ENCODE results near the gene CCDC69. TPM values are rescaled to one million over a fixed set of nuclear protein-coding genes. Genes with fewer than 3 reads are reported as not detected.

Gene CCDC69
- total and polyA plus RNA-seq, 4 donors, result 15.4 to 73.6 (median 61.9) TPM

GRCh38 chr5:151252762-151253604, 29.1 kb upstream of the CCDC69 start, which contains the start of gene GM2A:
GM2A (plus strand) TSS chr5:151253185; CDS start chr5:151253217, 32 bp downstream.
- H3K4me1 ChIP-seq (ENCODE audit: control insufficient read depth in 5 of 5, insufficient read depth in 5 of 5, low read length in 5 of 5), result peaks cover 6 to 11% (median 7%) of the 10 kb centered on the region in 5 donors
- 0 to 2% methylated on average over 41 to 52 of the region's 52 CpGs for WGBS, 2 donors
- ATAC-seq (ENCODE audit: insufficient read depth, low FRiP score), result peak; percentile 93

GRCh38 chr5:151251621-151252020, 27.7 kb upstream of the CCDC69 start:
- TF ChIP-seq CTCF (IDR thresholded peaks at IDR 0.05; ENCODE audit: control extremely low read depth, extremely low read depth), result no peak
- no peak overlapping the region for H3K4me3 ChIP-seq
- no peak overlapping the region for H3K9ac ChIP-seq (ENCODE audit: insufficient read depth in 1 of 2, low read length in 2 of 2)
- no peaks in the 10 kb centered on the region for H3K36me3 ChIP-seq (ENCODE audit: control insufficient read depth in 4 of 4, insufficient read depth in 4 of 4, low read length in 4 of 4)
- WGBS, 2 donors, result 92 to 94% methylated on average over 4 of the region's 4 CpGs
- H3K27me3 ChIP-seq (ENCODE audit: control insufficient read depth in 3 of 3, insufficient read depth in 3 of 3, low read length in 2 of 3), result no peaks in the 10 kb centered on the region
- H3K9me3 ChIP-seq (ENCODE audit: control insufficient read depth in 4 of 4, insufficient read depth in 3 of 4, low read length in 3 of 4), result no peaks in the 10 kb centered on the region
- no peak overlapping the region for H3K27ac ChIP-seq (ENCODE audit: low read depth in 1 of 2, low read length in 1 of 2)
- DNase-seq, result no peak
- peaks cover 5 to 11% (median 7%) of the 10 kb centered on the region in 5 donors for H3K4me1 ChIP-seq (ENCODE audit: control insufficient read depth in 5 of 5, insufficient read depth in 5 of 5, low read length in 5 of 5)
- ATAC-seq (ENCODE audit: insufficient read depth, low FRiP score), result no peak

More at GRCh38 chr5:151252762-151253604, 29.1 kb upstream of the CCDC69 start, which contains the start of gene GM2A:
- DNase-seq, result peak; percentile 100
- no peak for TF ChIP-seq CTCF (IDR thresholded peaks at IDR 0.05; ENCODE audit: control extremely low read depth, extremely low read depth)
- Histone ChIP-seq H3K4me3 (peak within 1 kb of the TSS; percentile 76), H3K27ac (ENCODE audit: low read depth in 1 of 2, low read length in 1 of 2) (peak within 1 kb of the TSS; percentile 55 to 84), H3K27me3 (ENCODE audit: control insufficient read depth in 3 of 3, insufficient read depth in 3 of 3, low read length in 2 of 3) (no peaks in the 10 kb centered on the region), H3K9me3 (ENCODE audit: control insufficient read depth in 4 of 4, insufficient read depth in 3 of 4, low read length in 3 of 4) (no peaks in the 10 kb centered on the region), H3K9ac (ENCODE audit: insufficient read depth in 1 of 2, low read length in 2 of 2) (peak within 1 kb of the TSS; percentile 56 to 82), H3K36me3 (ENCODE audit: control insufficient read depth in 4 of 4, insufficient read depth in 4 of 4, low read length in 4 of 4) (no peaks in the 10 kb centered on the region)

- no peak for TF ChIP-seq CTCF (IDR thresholded peaks at IDR 0.05; ENCODE audit: control extremely low read depth, extremely low read depth)
- Histone ChIP-seq H3K4me3 (no peak overlapping the region), H3K9me3 (ENCODE audit: control insufficient read depth in 4 of 4, insufficient read depth in 3 of 4, low read length in 3 of 4) (no peaks in the 10 kb centered on the region), H3K27me3 (ENCODE audit: control insufficient read depth in 3 of 3, insufficient read depth in 3 of 3, low read length in 2 of 3) (no peaks in the 10 kb centered on the region), H3K4me1 (ENCODE audit: control insufficient read depth in 5 of 5, insufficient read depth in 5 of 5, low read length in 5 of 5) (peaks cover 5 to 11% (median 7%) of the 10 kb centered on the region in 5 donors), H3K36me3 (ENCODE audit: control insufficient read depth in 4 of 4, insufficient read depth in 4 of 4, low read length in 4 of 4) (no peaks in the 10 kb centered on the region), H3K27ac (ENCODE audit: low read depth in 1 of 2, low read length in 1 of 2) (no peak overlapping the region), H3K9ac (ENCODE audit: insufficient read depth in 1 of 2, low read length in 2 of 2) (no peak overlapping the region)
- no peak for ATAC-seq (ENCODE audit: insufficient read depth, low FRiP score)
- WGBS, 2 donors, result 90 to 92% methylated on average over 5 of the region's 5 CpGs
- DNase-seq, result no peak
Measured at GRCh38 chr5:151251001-151251551, 27.2 kb upstream of the CCDC69 start.

Measured in lung (tissue), 12 donors.